Neural cell (in vitro differentiated cells): ENCODE data around the gene MANEAL.

ENCODE experiments used
- EP300 ChIP-seq: fragments of 450-650 bp; conservative IDR thresholded peaks from 2 replicates; pipeline ENCODE4 v1.6.1; 2014; ENCODE audit warnings: antibody characterized with exemption, mild to moderate bottlenecking, moderate library complexity; ENCODE audit not compliant: poor library complexity, severe bottlenecking
- MXI1 ChIP-seq: fragments of 450-650 bp; conservative IDR thresholded peaks from 2 replicates; pipeline ENCODE4 v1.6.1; 2014; ENCODE audit warnings: antibody characterized with exemption, mild to moderate bottlenecking; ENCODE audit not compliant: poor library complexity, severe bottlenecking
- POLR2AphosphoS5 ChIP-seq: IDR thresholded peaks from 2 replicates; pipeline ENCODE4 v1.6.1; 2012
- SMC3 ChIP-seq: fragments of 450-650 bp; conservative IDR thresholded peaks from 2 replicates; pipeline ENCODE4 v1.6.1; 2014; ENCODE audit warnings: antibody characterized with exemption, mild to moderate bottlenecking, moderate library complexity; ENCODE audit not compliant: poor library complexity
- TAF1 ChIP-seq: IDR thresholded peaks from 2 replicates; pipeline ENCODE4 v1.6.1; 2012; ENCODE audit warnings: low read depth
- TF ChIP-seq, protein P1 (sequence below): fragments of 450-650 bp; IDR thresholded peaks from 2 replicates; pipeline ENCODE4 v1.5.1; 2014; ENCODE audit warnings: antibody characterized with exemption, mild to moderate bottlenecking, moderate library complexity; ENCODE audit not compliant: poor library complexity, severe bottlenecking
- TF ChIP-seq, protein P2 (sequence below): IDR thresholded peaks from 2 replicates; pipeline ENCODE4 v1.6.1; 2012; ENCODE audit warnings: borderline replicate concordance

- TF ChIP-seq EP300 (no peak), SMC3 (no peak), POLR2AphosphoS5 (no peak), MXI1 (no peak), TAF1 (no peak)
- TF ChIP-seq, protein P1, sequence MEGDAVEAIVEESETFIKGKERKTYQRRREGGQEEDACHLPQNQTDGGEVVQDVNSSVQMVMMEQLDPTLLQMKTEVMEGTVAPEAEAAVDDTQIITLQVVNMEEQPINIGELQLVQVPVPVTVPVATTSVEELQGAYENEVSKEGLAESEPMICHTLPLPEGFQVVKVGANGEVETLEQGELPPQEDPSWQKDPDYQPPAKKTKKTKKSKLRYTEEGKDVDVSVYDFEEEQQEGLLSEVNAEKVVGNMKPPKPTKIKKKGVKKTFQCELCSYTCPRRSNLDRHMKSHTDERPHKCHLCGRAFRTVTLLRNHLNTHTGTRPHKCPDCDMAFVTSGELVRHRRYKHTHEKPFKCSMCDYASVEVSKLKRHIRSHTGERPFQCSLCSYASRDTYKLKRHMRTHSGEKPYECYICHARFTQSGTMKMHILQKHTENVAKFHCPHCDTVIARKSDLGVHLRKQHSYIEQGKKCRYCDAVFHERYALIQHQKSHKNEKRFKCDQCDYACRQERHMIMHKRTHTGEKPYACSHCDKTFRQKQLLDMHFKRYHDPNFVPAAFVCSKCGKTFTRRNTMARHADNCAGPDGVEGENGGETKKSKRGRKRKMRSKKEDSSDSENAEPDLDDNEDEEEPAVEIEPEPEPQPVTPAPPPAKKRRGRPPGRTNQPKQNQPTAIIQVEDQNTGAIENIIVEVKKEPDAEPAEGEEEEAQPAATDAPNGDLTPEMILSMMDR = no peak
- TF ChIP-seq, protein P2, sequence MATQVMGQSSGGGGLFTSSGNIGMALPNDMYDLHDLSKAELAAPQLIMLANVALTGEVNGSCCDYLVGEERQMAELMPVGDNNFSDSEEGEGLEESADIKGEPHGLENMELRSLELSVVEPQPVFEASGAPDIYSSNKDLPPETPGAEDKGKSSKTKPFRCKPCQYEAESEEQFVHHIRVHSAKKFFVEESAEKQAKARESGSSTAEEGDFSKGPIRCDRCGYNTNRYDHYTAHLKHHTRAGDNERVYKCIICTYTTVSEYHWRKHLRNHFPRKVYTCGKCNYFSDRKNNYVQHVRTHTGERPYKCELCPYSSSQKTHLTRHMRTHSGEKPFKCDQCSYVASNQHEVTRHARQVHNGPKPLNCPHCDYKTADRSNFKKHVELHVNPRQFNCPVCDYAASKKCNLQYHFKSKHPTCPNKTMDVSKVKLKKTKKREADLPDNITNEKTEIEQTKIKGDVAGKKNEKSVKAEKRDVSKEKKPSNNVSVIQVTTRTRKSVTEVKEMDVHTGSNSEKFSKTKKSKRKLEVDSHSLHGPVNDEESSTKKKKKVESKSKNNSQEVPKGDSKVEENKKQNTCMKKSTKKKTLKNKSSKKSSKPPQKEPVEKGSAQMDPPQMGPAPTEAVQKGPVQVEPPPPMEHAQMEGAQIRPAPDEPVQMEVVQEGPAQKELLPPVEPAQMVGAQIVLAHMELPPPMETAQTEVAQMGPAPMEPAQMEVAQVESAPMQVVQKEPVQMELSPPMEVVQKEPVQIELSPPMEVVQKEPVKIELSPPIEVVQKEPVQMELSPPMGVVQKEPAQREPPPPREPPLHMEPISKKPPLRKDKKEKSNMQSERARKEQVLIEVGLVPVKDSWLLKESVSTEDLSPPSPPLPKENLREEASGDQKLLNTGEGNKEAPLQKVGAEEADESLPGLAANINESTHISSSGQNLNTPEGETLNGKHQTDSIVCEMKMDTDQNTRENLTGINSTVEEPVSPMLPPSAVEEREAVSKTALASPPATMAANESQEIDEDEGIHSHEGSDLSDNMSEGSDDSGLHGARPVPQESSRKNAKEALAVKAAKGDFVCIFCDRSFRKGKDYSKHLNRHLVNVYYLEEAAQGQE = peak; percentile 92
These were observed 1.9 kb downstream of the MANEAL start for GRCh38 chr1:37795340-37796125.
